Measurements from ENCODE around the gene UBR7.
"Not testable (repeated sequence)": the region's sequence is repeated elsewhere in the genome, so short reads cannot be mapped to it uniquely, and the experiment has no call there.

Gene UBR7

DNA sequence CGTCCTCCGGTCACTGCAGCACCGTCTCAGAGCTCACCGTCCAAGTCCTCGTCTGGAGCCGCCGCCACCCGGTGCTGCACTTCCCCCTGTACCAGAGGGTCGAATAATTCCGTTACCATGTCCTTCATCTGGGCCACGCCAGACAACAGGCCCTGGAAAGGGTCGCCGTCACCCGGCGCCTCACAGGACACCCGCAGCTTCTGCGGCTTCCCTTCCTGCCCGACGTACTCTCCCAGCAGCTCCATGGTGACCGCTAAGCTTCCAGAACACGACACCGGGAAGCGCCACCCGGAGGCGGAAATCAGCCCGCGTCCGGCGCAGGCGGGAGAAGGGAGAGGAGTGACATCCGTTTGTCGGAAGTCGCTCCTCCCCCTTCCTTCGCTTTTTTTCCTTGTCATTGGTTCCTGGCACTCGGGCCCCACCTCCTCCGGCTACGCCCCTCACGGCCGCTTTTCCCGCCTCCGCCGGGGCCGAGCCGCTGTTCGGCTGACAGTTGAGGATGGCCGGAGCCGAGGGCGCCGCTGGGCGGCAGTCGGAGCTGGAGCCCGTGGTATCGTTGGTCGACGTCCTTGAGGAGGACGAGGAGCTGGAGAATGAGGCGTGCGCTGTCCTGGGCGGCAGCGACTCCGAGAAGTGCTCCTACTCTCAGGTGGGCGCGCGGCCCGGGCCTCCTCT, at the start of gene UBR7, which contains the start of gene GON7:
TSS of gene UBR7 (plus strand) at position 464 of the 675 bp plus-strand sequence. CDS start at position 500, 36 bp downstream.
TSS of gene GON7 (minus strand) at position 273 of the 675 bp plus-strand sequence. CDS start at position 245, 28 bp downstream.
- DNase-seq, result peak; percentile 98

DNA sequence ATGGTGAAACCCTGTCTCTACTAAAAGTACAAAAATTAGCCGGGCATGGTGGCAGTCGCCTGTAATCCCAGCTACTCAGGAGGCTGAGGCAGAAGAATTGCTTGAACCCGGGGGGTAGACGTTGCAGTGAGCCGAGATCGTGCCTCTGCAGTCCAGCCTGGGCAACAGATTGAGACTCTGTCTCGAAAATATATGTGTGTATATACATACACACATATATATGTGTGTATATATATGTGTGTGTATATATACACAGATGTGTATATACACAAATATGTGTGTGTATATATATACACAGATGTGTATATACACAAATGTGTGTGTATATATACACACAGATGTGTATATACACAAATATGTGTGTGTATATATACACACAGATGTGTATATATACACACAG, 48.7 kb upstream of the UBR7 start:
- DNase-seq, result not testable (repeated sequence)

GRCh38 chr14:93159625-93160352, 47.3 kb upstream of the UBR7 start:
- not testable (repeated sequence) for DNase-seq

DNA sequence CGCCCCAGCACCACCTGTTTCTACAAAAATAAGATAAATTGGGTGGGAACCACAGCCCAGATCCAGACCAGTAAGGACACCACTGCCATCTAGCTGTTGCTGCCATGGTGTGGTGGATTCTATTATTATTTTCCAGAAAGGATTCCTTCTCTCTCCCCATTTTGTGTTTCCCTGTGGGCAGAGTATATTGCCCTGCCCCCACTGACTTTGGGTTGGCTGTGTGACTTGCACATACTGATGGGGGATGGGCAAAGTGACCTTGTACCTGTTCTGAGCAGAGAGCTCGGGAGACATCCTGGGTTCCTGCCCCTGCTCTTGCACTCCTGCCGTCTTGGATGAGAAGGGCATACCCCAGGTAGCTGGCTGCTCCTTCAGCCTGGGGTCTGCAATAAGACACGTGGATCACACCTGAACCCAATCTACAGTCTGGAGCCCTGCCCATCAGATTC, 46.7 kb upstream of the UBR7 start:
- no peak for DNase-seq

GRCh38 chr14:93161411-93161940, 45.6 kb upstream of the UBR7 start:
- no peak for DNase-seq

GRCh38 chr14:93163564-93163963, 43.5 kb upstream of the UBR7 start:
- no peak for DNase-seq

GRCh38 chr14:93165271-93166265, 41.5 kb upstream of the UBR7 start:
- DNase-seq, result not testable (repeated sequence)

DNA sequence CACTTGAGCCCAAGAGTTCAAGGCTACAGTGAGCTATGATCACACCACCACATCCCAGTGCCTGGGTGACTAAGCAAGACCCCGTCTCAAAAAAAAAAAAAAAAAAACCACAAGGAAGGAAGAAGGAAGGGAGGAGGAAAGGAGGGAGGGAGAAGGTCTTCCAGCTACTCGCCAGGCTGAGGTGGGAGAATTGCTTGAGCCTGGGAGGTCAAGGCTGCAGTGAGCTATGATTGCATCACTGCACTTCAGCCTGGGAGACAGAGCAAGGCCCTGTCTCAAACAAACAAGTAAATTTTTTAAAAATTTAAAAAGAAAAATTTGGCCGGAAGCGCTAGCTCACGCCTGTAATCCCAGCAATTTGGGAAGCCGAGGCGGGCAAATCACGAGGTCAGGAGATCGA, 38.4 kb upstream of the UBR7 start:
- DNase-seq, result not testable (repeated sequence)

DNA sequence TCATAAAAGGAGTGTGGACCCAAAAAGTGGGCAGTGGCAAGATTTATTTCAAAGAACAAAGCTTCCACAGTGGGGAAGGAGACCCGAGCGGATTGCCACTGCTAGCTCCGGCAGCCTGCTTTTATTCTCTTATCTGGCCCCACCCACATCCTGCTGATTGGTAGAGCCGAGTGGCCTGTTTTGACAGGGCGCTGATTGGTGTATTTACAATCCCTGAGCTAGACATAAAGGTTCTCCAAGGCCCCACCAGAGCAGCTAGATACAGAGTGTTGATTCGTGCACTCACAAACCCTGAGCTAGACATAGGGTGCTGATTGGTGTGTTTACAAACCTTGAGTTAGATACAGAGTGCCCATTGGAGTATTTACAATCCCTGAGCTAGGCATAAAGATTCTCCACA, 37.4 kb upstream of the UBR7 start:
- DNase-seq, result not testable (repeated sequence)

DNA sequence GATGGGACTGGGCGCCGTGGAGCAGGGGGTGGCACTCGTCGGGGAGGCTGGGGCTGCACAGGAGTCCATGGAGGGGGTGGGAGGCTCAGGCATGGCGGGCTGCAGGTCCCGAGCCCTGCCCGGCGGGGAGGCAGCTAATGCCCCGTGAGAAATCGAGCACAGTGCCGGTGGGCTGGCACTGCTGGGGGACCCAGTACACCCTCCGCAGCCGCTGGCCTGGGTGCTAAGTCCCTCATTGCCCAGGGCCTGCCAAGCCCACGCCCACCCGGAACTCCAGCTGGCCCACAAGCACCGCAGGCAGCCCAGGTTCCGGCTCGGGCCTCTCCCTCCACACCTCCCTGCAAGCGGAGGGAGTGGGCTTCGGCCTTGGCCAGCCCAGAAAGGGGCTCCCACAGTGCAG, 36.9 kb upstream of the UBR7 start:
- not testable (repeated sequence) for DNase-seq

DNA sequence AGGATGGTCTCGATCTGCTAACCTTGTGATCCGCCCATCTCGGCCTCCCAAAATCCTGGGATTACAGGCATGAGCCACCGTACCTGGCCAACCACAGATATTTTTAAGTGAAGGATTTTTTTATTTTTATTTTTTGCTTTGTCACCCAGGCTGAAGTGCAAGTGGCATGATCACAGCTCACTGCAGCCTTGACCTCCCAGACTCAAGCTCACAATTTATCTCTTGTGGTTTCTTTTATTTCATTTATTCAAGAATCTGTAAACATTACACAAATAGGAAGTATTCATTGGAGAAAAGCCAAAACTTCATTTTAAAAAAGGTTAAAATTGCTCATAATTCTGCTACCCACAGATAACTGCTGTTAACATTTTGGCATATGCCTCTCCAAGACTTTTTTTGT, 35.7 kb upstream of the UBR7 start:
- no peak for DNase-seq

DNA sequence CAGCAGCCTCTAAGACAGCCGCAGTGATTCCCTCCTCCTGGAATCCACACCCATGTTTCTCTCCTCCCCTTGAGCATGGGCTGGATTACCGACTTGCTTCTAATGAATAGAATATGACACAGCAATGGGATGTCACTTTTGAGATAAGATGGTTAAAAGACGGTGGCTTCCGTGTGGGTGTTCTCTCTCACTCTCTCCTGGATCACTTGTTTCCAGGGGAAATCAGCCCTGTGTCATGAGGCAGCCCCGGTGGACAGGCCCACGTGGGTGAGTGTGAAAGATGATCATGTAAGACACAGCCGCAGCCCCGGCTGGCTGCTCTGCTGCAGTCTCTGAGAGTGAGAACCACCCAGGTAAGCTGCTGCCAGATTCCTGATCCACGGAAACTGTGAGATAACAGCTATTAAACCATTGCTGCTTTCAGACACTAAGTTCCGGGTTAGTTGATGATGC, 33.1 kb upstream of the UBR7 start:
- no peak for DNase-seq

- DNase-seq, result not testable (repeated sequence)
Observed at GRCh38 chr14:93174731-93175130, 32.3 kb upstream of the UBR7 start.

DNA sequence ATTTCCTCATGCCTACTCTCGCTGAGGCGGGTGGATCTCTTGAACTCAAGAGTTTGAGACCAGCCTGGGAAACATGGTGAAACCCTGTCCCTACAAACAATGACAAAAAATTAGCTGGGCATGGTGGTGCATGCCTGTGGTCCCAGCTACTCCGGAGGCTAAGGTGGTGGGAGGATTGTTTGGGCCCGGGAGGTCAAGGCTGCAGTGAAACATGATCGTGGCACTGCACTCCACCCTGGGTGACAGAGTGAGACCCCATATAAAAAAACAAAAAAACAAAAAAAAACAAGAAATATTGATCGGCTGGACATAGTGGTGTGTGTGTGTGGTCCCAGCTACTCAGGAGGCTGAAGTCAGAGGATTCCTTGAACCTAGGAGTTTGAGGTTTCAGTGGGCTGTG, 31.6 kb upstream of the UBR7 start:
- DNase-seq, result no peak

- DNase-seq, result no peak
Observed at GRCh38 chr14:93183596-93184317, 23.3 kb upstream of the UBR7 start.

- peak; percentile 58 for DNase-seq
Observed at GRCh38 chr14:93184391-93185348, 22.4 kb upstream of the UBR7 start, which contains the start of the genes LYSET and MOAP1. TSS of gene LYSET (plus strand) at chr14:93185317. CDS start at chr14:93185406, 89 bp downstream. TSS of gene MOAP1 (minus strand) at chr14:93184897. CDS start at chr14:93184242, 655 bp downstream.

DNA sequence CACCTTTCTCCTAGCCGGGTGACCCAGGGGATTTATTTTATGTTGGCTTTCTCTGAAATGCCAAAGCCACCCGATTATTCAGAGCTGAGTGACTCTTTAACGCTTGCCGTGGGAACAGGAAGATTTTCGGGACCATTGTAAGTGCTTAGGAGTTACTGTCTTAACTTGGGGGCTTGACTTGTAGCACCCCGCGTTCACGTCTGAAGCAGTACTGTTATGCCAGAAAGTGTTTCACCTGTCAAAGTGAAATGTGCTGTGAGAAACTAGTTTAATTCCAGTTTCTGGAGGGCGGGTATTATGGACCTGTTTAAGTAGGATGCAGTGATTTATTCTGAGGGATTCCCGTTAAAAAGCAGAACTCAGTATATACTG, 21.7 kb upstream of the UBR7 start:
- DNase-seq, result no peak

DNA sequence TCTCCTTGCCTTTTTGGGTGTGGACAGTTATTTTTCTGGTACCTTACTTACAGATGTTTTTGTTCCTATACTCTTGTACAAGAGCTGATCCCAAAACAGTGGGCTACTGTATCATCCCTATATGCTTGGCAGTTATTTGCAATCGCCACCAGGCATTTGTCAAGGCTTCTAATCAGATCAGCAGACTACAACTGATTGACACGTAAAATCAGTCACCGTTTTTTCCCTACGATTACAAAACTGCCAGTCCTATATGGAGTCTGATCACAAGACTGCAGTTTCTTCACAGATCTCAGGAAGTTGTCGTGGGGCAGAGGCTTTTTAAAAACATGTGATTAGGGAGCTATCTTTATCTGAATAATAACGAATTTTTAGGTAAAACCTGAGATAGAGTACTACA, 20.6 kb upstream of the UBR7 start:
- no peak for DNase-seq

- no peak for DNase-seq
Observed at GRCh38 chr14:93186956-93187355, 20.1 kb upstream of the UBR7 start.

DNA sequence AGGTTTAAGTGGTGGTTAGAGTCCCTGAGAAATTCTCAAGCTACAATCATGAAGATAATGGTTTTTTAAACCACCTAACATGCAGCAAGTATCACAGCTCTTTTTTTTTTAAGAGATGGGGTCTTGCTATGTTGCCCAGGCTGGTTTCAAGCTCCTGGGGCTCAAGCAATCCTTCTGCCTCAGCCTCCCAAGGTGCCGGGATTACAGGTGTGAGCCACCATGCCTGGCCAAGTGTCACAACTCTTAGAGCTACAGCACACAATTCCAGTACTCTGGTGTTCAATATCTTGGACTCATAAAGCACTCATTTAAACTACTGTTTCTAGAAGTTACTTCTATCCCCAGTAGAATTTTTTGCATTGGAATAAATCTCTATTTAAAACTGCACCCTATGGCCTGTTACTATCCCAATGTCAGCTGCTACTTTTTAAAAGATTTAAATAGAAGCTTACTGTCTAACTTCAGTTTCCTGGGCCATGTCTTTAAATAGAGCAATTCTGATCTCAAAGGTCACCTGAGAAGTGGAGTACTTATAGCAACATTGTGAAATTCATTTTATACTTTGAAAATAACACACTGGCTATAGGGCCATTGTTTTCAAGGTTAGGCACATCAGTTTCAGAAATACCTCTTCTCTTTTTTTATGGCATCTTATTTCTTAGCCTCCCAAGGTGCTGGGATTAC, 11.6 kb upstream of the UBR7 start:
- DNase-seq, result no peak

Measured in amniotic stem cell (primary cell).